Pancreas (tissue), 10 donors: Measurements from ENCODE around the gene SORCS2. TPM values are rescaled to one million over a fixed set of nuclear protein-coding genes. Genes with fewer than 3 reads are reported as not detected.

ENCODE experiments used
- ATAC-seq, 4 donors: fragments of 200-7000 bp; cut with Tn5 transposase; one replicate each; pipeline versions ENCODE4 v1.8.0 to v1.9.1; 2020; ENCODE audit warnings: mild to moderate bottlenecking in 4 of 4, moderate library complexity in 4 of 4
- DNase-seq, 6 donors: peaks; one replicate each; pipeline ENCODE4 v3.0.0-alpha.2; 2020
- FAIRE-seq: peaks from 2 replicates; lab custom pipeline; 2012; peaks lifted over from hg19 to GRCh38; lab: Jason Lieb, UNC
- H3K27ac ChIP-seq, 4 donors: fragments of 200-600 bp; sonication (generic); 1 replicate in 3 of 4; 2 replicates in 1 of 4; pipeline versions ENCODE4 v1.5.0 to v1.8.0; 2020
- H3K27me3 ChIP-seq, 4 donors: fragments of 200-600 bp; one replicate each; pipeline ENCODE4 v1.8.0; 2021
- H3K36me3 ChIP-seq, 3 donors: fragments of 200-600 bp; sonication (generic) in 1 of 3; one replicate each; pipeline versions ENCODE4 v1.5.0 to v1.8.0; 2020 to 2021
- H3K4me1 ChIP-seq, 3 donors: fragments of 200-600 bp; one replicate each; pipeline ENCODE4 v1.8.0; 2021
- H3K4me3 ChIP-seq, 4 donors: fragments of 200-600 bp; sonication (generic) in 2 of 4; one replicate each; pipeline versions ENCODE4 v1.5.0 to v1.8.0; 2020 to 2021
- H3K9me3 ChIP-seq, 4 donors: fragments of 200-600 bp; one replicate each; pipeline ENCODE4 v1.8.0; 2021
- WGBS, 2 donors: extraction: QIAGEN DNeasy Blood & Tissue Kit; methylation state at CpG; one replicate each; pipeline ENCODE4 v1.1.7; 2013; 5-methylcytosine and 5-hydroxymethylcytosine counted together
- intact Hi-C, 3 donors: fragments of 100-400 bp; cut with DNase I; formaldehyde crosslinking; loops; one replicate each; pipeline versions ENCODE4 v1.11.1 to v1.14.2; 2022
- polyA plus RNA-seq, 2 donors: library from polyadenylated mRNA; stranded (reverse); fragments of 200-250 nt; gene quantifications; one replicate each; pipeline ENCODE4 v1.2.3, GENCODE V29; 2013
- total RNA-seq, 6 donors: library from RNA; stranded (reverse); fragmentation: NEBNext Ultra II Directional in 4 of 6; extraction: Animal tissue kit (Norgen Biotek cat#: 25700) in 4 of 6; gene quantifications; one replicate each; pipeline versions ENCODE4 v1.2.1 to v1.2.4, GENCODE V29; 2021 to 2023
- TF ChIP-seq, protein P1 (sequence below), 4 donors: fragments of 200-600 bp; sonication (generic) in 3 of 4; IDR thresholded peaks; one replicate each; pipeline versions ENCODE4 v1.5.0 to v1.8.0; 2021; ENCODE audit warnings: antibody characterized with exemption in 4 of 4
- donor health status: healthy with polysubstance abuse.
- donor health status: DM: no; HTN: no; CAD: no; lungs with moderate emphysema.
- donor health status: DM: no; HTN: no; CAD: no.
- donor health status: control.
- donor health status: control.
- donor health status: Bipolar disorder and iron deficiency.
- donor health status: DM: yes; HTN: yes; CAD: no.
- donor health status: DM: no; HTN: no; CAD: no.
- donor health status: DM: no; HTN: no; CAD: no.
- donor health status: DM: yes; HTN: yes; CAD: no.

SORCS2 gene
- total and polyA plus RNA-seq, 8 donors = 0.14 to 1.7 (median 0.42) TPM

DNA sequence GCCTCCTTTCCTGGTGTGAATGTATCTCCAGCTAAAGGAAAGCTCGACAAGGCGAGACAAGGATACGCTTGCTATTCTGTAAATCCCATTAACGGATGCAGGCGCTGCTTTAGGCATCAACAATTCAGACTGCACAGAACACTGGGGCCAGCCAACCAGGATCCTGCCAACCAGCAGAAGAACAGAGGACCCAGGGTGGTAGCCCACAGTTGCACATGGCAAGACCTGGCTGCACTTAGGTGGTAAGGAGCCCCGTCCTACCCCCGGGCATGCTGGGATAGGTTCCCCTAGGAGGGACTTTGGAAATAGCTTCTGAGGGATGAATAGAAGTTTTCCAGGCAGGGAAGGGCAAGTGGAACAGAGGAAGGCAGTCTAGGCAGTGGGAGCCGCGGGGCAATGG is 221.7 kb downstream of the SORCS2 start:
- Histone ChIP-seq H3K36me3 (no peaks in the 10 kb centered on the region), H3K27ac (no peak overlapping the region), H3K27me3 (no peaks in the 10 kb centered on the region), H3K4me3 (no peak overlapping the region), H3K4me1 (no peaks in the 10 kb centered on the region), H3K9me3 (no peaks in the 10 kb centered on the region)
- WGBS, 2 donors = 74 to 80% methylated on average over 9 of the region's 9 CpGs
- intact Hi-C loops = no loop called here
- TF ChIP-seq, protein P1, sequence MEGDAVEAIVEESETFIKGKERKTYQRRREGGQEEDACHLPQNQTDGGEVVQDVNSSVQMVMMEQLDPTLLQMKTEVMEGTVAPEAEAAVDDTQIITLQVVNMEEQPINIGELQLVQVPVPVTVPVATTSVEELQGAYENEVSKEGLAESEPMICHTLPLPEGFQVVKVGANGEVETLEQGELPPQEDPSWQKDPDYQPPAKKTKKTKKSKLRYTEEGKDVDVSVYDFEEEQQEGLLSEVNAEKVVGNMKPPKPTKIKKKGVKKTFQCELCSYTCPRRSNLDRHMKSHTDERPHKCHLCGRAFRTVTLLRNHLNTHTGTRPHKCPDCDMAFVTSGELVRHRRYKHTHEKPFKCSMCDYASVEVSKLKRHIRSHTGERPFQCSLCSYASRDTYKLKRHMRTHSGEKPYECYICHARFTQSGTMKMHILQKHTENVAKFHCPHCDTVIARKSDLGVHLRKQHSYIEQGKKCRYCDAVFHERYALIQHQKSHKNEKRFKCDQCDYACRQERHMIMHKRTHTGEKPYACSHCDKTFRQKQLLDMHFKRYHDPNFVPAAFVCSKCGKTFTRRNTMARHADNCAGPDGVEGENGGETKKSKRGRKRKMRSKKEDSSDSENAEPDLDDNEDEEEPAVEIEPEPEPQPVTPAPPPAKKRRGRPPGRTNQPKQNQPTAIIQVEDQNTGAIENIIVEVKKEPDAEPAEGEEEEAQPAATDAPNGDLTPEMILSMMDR (IDR thresholded peaks at IDR 0.05) = no peak
- no peak for ATAC-seq
- FAIRE-seq = no peak
- DNase-seq = peak in 2 of 6 donors; percentile 7 to 19

DNA sequence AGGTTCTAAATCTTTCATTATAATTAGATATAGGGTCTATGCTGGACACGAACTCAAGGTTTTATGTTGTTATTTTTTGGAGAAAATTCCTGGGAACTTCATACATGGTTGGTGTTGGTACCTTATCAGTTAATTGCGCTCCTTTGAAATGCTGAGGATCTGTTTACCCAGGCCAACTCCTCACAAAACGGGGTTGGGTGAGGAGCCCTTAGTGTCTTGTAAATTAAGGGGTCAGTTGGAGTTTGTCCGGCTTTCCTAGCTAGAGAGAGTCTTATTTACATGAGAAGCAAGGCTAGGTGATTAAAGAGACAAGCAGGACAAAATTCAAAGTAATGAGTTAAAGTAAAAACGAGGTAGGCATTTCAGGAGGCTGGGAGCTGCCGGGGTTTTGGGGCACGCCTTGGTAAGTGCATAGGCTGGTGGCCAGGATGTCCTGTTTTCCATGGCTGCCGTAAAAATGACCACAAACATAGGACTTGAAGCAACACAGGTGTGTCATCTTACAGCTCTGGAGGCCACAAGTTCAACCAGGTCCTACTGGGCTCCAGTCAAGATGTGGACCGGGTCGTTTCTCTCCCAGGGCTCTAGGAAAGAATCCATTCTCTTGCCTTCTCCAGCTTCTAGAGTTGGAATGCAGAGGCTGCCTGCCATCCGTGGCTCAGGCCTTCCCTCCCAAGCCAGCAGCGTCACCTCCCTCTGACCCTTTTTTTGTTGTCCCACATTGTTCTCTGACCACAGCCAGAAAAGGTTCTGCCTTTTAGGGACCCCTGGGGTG is 222.6 kb downstream of the SORCS2 start:
- TF ChIP-seq, protein P1 (IDR thresholded peaks at IDR 0.05) = no peak
- Histone ChIP-seq H3K4me1 (no peaks in the 10 kb centered on the region), H3K4me3 (no peak overlapping the region), H3K36me3 (no peaks in the 10 kb centered on the region), H3K9me3 (no peaks in the 10 kb centered on the region), H3K27me3 (no peaks in the 10 kb centered on the region), H3K27ac (no peak overlapping the region)
- WGBS, 2 donors = 42 to 48% methylated on average over 12 of the region's 12 CpGs
- intact Hi-C loops = no loop called here
- no peak for ATAC-seq
- FAIRE-seq = no peak
- DNase-seq = peak in 2 of 6 donors; percentile 5 to 11

DNA sequence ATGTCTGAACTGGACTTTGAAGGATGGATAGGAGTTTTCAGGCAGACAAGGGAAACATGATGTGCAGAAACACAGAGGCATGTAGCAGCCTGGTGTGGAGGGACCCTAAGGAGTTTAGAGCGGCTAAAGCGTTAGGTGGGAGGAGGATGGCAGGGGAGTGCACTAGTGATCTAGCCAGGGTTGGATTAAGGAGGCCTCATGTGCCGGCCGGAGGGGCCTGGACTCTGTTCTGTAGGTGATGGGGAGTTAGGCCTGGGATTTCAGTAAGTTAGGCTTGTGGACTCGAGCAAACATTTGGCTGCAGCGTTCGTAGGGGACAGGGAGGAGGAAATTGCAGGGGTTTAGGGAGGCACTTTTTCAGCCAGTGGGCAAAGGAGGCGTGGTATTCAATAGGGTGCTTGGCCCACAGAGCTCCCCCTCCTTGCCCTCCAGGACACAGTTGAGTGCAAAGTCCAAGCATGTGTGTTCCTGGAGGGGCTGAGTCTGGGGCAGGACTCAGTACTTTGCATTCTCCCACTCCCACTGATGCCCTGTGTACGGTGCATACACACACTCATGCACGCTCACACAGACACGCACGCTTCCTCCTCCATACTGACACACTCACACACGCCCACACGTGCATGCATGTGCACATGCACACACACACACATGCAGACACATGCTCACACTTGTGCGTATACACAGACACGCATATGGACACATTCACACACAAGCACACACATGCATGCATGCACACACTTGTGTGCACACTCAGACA is 223.8 kb downstream of the SORCS2 start:
- Histone ChIP-seq H3K27me3 (no peaks in the 10 kb centered on the region), H3K4me3 (no peak overlapping the region), H3K4me1 (no peaks in the 10 kb centered on the region), H3K36me3 (no peaks in the 10 kb centered on the region), H3K9me3 (no peaks in the 10 kb centered on the region), H3K27ac (no peak overlapping the region)
- TF ChIP-seq, protein P1 (IDR thresholded peaks at IDR 0.05) = no peak
- DNase-seq (peak in 2 of 6 donors; percentile 4 to 25), ATAC-seq (no peak), FAIRE-seq (no peak)
- WGBS, 2 donors = 63 to 65% methylated on average over 16 of the region's 16 CpGs
- intact Hi-C loops = no loop called here

DNA sequence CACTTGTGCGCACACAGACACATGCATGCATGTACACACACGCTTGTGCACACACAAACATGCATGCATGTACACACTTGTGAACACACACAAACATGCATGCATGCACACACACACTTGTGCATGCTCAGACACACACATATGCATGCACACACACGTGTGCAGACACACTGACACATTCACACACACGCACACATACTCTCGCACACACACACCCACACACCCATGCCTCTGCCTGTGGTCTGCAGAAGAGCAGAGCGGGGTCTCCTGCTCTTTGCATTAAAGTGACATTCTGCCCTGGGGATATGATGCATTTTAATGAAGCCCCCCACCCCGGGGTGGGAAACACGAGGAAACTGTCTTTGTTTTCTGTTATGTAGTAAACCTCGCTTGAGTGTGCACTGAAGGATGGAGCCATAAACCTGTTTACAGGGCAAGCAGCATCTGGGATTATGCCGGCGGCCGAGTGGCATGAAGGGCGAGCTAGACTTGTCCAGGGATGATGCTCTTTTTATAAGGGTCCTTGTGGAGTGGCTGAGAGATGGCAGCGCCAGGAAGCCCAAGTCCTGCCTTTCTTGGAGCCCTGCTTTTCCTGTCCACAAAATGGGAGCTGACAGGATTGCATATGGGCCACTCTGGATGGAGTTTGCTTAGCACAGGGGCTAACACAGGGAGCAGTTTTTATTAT is 224.6 kb downstream of the SORCS2 start:
- H3K27me3 ChIP-seq = no peaks in the 10 kb centered on the region
- 65 to 77% methylated on average over 14 of the region's 14 CpGs for WGBS, 2 donors
- H3K27ac ChIP-seq = no peak overlapping the region
- H3K4me1 ChIP-seq = no peaks in the 10 kb centered on the region
- H3K9me3 ChIP-seq = no peaks in the 10 kb centered on the region
- ATAC-seq = no peak
- TF ChIP-seq, protein P1 (IDR thresholded peaks at IDR 0.05) = no peak
- no peak overlapping the region for H3K4me3 ChIP-seq
- H3K36me3 ChIP-seq = no peaks in the 10 kb centered on the region
- no peak for FAIRE-seq
- peak in 2 of 6 donors; percentile 2 to 30 for DNase-seq
- intact Hi-C loops = no loop called here
